GM19455 (cell line): Measurements from ENCODE around the gene AKR1B15.
"Not testable (repeated sequence)": the region's sequence is repeated elsewhere in the genome, so short reads cannot be mapped to it uniquely, and the experiment has no call there.

Experiments
- ATAC-seq: cut with Tn5 transposase; IDR thresholded peaks from one replicate; pipeline ENCODE4 v1.9.1; 2021; ENCODE audit not compliant: unreplicated experiment

Gene AKR1B15

DNA sequence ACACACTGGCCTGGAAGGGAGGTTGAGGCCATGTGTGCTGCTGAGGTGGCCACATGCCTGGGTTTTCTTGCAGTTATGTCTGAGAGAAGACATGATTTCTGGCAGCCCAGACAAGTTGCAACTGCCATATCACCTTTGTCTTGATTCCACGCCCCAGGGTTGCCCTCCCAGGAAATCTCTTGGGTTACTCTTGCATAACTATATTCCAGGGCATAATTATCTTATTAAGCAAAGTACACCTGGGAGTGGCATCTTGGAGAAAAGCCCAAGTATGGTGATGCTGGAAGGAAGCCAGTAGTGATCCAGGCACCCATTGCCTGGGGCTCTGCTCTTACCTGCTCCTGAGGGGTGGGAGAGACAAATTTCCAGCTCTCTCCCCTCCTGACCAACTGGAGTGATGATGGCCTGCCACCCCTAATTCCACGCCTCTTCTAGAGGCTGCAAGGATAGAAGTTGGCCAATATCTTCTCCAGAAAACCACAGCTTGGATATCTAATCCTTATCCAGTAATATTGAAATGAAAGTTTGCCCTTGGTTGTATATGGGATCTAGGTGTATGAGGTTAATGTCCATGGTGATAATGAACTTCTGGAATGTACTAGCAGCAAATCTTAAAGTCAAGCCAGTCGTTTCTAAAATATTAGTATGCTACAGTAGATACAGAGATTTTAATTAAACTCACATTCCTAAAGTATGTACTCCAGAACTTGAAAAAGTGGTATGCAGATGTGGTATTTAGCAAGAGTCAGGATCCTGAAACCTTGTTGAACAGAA, 16.5 kb upstream of the AKR1B15 start:
- ATAC-seq: no peak

DNA sequence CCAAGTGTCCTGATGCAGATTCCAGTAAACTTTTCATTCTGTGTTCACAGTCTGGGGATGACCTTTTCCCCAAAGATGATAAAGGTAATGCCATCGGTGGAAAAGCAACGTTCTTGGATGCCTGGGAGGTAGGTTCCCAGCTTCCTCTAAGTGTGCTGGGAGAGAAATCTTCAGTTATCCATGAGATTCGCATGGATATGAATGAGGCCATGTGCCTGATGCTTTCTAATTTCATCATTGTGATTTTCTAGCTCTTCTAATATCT, 16.0 kb upstream of the AKR1B15 start:
- ATAC-seq: no peak

DNA sequence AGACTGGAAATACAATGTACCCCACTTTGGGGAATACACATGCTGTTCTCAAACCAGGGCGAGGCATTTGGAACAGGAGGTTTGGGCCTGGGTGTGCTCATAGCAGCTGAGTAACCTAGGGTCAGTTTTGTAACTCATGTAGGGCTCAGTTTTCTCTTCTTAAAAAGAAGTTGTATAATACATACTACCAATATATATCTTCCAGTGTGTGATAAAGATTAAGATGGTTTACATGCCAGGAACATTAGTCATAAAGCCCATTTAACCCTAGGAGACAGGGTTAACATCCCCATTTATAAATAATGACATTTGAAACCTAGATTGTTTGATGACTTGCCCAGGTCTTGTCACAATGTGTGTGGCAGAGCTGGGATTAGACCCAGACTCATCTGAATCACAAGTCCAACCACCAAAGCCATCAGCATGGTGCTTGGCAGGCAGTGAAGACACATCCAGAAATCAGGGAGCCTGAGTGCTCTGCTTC, 15.6 kb upstream of the AKR1B15 start:
- ATAC-seq: no peak

DNA sequence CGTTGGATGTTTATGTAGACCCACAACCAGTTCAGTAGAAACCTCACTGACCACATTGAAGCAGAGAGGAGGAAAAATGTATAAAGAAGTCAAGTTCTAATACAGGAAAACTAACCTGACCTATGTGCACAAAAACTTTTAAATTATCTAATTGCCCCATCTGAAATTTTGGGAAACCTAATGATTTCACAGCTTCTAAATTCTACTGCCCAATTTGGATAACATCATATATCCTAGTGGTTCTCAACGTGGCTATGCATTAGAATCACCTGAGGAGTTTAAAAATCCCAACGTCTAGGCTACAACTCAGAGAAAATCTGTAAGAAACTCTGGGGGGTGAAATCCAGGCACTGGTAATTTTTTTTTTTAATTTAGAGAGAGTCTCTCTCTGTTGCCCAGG, 14.3 kb upstream of the AKR1B15 start:
- ATAC-seq: no peak

DNA sequence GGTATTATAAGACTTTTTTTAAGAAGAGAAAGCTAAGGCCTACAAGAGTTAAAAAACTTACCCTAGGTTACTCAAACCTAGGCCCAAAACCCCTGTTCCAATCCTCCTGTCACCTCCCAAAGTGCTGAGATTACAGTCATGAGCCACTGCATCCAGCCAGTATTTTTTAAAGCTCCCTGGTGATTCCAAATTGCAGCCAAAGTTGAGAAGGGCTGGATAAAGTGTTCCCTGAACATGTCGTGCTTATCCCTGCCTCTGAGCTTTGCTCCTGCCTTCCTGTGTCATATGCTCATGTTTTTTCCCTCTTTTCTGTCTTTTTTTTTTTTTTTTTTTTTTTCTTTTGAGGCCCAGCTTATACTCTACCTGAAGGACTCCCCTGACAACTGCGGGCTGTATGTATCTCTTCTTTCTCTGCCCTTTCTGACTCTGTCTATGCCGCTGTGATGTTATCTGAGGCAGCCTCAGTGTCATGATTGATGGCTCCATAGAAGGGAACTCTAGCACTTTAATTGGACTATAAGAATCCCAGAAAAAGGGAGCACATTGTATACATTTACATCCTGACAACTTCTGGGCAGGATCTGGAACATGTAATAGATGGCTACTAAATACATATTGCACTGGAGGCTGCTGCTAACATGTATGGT, 13.5 kb upstream of the AKR1B15 start:
- no peak for ATAC-seq

DNA sequence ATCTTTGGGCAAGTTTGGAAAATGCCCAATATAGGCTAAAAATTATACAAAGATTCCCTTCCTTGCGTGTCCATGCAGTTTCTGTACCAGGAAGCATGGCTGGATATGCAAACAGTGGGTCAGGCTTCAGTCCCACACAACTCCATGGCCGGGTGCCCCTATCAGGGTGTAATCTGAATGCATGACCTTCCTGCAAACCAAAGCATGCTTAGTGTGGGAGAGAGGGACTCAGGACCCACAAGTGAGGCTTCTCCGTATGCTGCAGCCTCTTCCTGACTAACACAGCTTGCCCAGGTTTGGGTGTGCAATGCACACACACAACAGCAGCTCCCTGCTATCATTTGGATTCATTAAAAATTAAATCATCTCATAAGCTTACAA, 13.0 kb upstream of the AKR1B15 start:
- no peak for ATAC-seq

DNA sequence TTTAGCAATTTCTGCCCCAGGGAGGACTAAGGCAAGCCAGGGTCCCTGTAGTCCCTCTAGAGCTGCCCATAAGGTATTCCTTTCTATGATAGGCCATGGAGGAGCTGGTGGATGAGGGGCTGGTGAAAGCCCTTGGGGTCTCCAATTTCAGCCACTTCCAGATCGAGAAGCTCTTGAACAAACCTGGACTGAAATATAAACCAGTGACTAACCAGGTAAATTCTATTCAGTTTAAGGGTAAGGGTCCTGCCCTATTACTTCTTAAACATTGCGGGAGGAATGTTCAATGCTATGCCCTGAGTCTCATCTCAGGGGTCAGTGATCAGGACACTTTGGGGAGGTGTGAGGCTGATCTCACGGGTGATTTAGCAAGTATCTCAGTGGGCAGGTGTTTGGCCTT, 12.4 kb upstream of the AKR1B15 start:
- ATAC-seq: not testable (repeated sequence)

DNA sequence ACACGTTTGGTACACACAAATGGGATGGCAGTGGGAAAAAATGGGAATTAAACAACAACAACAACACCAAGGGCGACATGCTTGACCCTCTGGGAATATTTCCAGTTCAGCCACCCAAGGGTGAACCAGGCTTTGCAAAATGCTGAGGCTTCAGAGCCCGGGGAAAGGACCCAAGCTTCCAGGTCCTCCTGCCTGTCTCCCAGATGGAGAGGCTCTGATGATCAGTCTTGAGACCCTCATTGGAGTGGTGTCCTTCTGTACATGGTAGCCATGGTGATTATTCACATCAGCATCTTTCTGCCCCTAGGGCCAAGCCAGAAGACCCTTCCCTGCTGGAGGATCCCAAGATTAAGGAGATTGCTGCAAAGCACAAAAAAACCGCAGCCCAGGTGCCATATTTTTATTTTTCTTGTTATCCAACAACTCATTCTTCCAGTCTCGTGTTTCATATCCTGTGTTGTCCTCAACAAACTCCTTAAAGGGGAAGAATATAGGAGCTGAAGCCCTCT, 11.6 kb upstream of the AKR1B15 start:
- not testable (repeated sequence) for ATAC-seq

DNA sequence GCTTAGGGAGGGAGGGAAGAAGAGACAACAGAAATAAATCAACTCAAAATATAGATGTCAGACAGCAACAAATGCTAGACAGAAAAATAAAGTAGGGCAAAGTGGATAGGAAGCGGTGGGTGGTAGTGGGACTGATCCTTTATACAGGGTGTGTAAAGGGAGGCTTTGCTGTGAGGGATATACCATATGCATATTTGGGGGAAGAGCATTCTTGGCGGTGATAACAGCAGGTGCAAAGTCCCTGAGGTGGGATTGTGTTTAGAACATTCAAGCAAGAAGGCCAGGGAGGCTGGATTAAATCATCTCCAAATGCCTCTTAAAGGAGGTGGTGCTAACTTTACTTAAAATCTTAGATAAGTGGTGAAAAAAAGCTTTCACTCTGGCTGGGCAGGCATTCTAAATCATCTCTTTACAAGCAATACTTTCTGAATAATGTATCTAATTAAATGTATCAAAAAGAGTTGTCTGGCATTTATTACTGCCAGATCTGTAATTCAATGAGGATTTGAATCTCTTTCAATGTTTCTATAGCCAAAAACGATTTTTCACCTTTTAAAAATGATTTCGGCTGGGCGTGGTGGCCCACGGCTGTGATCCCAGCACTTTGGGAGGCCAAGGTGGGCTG, 9.4 kb upstream of the AKR1B15 start:
- ATAC-seq: no peak

DNA sequence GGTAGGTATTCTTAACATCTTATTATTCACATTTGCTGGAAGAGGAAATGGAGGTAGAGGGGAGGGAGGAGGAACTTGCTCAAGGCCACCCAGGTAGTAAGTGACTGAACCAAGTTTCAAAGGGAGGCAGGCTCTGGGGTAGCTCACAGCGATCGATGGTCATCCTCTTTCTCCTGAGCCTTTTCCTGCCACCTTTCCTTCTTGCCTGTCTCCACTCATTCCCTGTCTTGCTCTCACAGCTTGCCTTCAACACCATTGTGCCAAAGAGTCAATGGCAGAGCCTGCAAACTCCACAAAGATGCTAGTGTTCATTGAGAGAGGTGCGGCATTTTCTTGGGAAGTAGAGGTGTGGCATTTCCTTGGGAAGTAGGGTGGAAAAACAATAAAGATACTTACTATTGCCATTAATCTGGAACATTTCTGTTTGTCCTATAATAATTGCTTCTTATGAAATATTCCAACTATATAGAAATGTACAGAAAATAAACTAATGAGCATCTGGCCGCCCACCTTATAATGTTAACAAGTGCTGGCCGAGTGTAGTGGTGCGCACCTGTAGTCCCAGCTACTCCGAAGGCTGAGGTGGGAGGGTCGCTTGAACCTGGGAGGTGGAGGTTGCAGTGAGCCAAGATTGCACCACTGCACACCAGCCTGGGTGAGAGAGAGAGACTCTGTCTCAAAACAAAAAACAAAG, 7.3 kb upstream of the AKR1B15 start:
- not testable (repeated sequence) for ATAC-seq

DNA sequence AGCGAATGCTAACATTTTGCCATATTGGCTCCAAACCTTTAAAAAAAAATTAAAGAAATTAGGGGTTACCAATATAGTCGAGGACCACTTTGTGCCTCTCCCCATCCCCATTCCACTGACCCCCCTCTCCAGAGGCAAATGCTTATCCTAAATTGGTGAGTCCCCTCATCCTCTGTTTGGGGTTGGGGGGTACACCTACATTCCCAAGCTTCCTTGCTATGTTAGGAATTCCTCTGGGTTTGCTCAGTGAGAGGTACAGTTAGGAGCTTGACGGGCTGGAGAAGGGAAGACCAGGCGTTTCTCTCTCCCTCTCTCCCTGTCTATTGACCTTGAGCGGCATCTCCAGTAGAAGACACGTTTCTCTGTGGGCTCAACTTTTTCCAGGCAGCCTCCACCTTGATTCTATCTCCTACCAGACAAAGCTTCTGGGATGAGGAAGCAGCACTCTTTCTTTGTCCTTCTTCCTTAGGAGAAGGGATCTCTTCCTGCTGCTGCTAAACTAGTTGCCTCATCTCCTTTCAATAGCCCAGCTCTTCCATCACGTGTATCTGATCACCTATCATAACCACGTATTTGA, 6.6 kb upstream of the AKR1B15 start:
- ATAC-seq: no peak

DNA sequence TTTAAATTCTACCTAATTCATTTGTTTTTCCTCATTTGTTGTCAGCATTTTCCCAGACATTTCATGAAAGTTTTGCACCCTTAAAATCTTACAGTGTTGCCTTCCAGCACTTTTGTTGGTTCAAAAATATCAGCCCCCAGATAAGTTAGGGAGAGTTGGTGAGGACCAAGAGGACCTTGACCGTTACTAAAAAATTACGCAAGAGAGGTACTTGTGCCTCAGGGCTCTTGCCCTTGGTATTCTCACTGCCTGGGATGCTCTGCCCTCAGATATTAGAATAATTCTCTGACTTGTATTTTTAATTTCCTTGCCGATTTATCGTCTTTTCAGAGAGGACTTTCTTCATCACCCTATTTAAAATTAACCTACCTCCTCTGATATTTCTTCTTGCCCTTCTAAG, 3.5 kb upstream of the AKR1B15 start:
- no peak for ATAC-seq

DNA sequence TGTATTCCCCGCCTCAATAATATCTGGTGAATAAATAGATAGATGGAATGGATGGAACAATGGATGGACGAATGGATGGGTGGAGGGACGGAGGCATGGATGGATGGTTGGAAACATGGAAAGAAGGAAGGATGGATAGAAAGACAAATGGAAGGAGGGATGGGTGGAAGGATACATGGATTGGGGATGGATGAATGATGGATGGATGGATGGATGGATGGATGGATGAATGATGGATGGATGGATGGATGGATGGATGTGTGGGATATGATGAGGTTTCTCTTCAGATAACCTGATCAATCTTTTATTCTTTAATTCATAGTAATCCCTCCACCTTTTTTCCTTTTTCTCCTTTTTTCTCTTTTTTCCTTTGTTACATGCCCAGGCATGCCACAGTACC, 3.0 kb upstream of the AKR1B15 start:
- no peak for ATAC-seq

DNA sequence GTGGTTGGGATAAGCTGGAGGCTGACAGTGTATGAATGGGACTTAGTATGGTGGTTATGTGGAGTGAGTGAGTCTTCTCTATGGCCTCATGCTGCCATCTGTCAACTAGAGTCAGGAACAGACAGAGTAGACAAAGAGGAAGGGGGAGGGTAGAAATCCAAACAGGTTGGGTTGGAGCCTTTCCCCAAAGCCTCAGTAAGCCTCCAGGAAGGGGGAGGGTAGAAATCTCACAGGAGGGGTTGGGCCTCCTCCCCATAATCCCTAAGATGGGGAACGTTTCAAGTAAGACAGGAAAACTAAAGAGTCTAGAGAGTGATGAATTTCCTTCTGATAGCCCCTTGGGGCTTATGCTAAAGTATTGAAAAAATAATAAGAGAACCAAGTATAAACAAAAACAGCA, 2.0 kb upstream of the AKR1B15 start:
- no peak for ATAC-seq

DNA sequence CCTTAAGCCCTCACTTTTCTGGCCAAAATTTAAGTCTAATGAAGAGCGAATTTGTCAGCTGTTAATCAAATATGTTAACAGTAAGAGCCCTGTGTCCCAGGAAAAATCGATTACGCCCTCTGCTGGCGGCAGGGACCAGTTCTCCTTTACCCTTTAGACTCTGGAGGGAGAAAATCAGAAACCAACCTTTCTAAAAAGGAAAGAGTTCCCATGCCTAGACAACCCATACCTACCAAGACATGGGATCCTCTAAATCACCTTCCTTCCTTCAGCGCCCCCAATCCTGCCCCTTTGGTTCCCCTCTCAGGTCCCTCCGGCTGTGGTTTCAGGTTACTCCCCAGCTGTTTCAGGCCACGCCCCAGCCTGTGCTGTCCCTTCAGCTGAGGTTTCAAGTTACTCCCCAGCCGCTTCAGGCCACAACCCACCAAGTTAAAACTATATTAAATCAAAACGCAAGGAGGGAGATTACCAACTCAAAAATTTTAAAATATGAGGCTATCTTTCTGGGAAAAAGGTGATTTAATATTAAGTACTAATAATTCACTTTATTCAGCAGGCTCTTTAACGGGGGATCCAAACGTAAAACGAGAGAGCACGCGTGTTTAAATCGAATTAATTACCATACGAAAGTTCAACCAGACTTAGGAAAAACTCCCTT, 1.4 kb upstream of the AKR1B15 start:
- peak; percentile 73 for ATAC-seq

DNA sequence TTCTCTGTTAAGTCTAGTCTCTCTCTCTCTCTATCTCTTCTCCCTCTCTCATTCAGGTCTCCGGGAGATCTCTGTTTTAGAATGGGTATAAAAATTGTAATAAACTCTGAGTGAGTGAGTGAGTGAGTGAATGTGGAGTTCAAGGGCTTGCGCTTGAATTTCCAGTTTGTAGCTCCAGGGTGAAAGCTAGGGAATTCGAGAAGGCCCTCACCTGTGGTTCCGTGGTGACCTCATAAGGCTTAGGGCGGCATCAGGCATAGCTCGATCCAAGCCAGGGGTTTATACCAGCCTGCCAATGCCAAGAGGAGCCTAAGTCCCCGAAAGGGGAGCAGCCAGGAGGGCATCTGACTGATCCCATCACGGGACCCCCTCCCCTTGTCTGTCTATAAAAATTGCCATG, 456 bp downstream of the AKR1B15 start:
- no peak for ATAC-seq

DNA sequence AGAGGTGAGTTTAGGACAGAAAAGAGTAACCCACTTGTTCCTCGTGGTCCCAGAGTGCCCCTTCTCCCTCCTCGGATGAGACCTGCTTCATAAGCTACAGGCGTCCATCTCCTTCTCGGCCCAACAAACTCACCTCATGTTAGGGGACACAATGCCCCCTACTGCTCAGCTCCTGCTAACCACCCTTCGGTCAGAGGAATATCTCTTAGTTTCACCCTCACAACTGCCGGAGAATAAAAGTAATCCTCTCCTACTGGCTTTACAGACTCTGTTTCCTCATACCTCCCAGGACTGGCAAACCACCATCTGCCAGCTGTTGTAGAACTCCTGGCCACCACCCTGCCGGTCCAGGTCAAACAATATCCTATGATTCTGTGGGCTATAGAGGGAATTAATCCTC, 3.2 kb downstream of the AKR1B15 start:
- ATAC-seq: no peak

DNA sequence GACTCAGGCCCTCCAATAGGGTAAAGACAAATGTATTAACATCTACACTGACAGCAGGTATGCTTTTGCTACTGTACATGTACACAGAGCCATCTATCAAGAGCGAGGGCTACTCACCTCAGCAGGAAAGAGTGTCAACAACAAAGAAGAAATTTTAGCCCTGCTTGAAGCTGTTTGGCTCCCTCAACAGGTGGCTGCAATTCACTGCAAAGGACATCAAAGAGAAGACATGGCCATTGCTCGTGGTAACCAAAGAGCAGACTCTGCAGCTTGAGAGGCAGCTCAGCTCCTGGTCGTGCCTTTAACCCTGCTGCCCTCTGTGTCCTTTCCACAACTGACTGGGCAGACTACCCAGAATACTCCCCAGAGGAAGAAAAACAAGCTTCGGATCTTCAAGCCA, 5.1 kb downstream of the AKR1B15 start:
- no peak for ATAC-seq

DNA sequence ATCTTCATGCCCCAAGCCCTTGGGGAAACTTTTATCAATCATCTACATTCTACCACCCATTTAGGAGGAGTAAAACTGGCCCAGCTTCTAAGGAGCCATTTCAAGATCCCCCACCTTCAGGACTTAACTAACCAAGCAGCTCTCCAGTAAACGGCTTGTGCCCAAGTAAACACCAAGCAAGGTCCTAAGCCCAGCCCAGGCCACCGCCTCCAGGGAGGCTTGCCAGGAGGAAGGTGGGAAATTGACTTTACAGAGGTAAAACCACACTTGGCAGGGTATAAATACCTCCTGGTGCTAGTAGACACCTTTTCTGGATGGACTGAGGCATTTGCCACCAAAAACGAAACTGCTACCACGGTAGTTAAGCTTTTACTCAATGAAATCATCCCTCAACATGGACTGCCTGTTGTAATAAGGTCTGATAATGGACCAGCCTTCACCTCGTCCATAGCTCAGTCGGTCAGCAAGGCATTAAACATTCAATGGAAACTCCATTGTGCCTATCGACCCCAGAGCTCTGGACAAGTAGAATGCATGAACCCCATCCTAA, 5.6 kb downstream of the AKR1B15 start:
- ATAC-seq: no peak

DNA sequence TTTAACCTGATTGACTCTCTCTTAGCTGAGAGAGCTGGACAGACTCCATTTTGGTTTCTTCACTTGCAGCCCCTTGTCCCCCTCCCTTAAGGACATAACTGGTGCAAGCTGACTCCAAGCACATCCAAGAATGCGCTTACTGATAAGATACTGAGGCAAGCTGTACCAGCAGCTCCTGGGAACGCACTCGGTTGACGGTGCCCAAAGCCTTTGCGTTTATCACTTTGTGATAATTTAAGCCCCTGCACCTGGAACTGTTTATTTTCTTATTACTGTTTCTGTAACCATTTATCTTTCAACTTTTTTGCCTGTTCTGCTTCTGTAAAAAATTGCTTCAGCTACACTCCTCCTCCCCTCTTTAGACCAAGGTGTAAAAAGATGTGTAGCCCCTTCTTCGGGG, 8.5 kb downstream of the AKR1B15 start:
- ATAC-seq: no peak

DNA sequence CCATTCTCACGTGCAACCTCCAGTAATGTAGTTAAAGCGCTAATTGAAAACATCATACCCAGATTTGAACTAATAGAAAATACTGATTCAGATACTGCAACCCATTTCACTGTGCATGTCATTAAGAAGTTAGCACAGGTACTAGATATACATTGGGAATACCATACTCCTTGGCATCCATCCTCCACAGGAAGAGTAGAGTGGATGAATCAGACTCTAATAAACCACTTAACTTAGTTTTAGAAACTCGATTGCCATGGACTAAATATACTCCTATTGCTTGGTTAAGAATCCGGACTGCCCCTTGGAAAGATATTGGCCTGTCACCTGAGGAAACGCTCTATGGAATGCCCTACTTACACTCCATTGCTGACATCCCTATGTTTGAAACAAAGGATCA, 9.5 kb downstream of the AKR1B15 start:
- ATAC-seq: no peak
